Smooth muscle cell of the umbilical artery (primary cell): ENCODE measurements around the gene PCDHGA11. TPM values are rescaled to one million over a fixed set of nuclear protein-coding genes. Genes with fewer than 3 reads are reported as not detected.

Experiments
- total RNA-seq: library from RNA; depleted of rRNA; stranded (reverse); fragments of >200 nt; gene quantifications from 2 replicates; pipeline ENCODE4 v1.2.3, GENCODE V29; 2014

The PCDHGA11 gene
- 12.5 and 19.4 TPM in 2 replicates for total RNA-seq

DNA sequence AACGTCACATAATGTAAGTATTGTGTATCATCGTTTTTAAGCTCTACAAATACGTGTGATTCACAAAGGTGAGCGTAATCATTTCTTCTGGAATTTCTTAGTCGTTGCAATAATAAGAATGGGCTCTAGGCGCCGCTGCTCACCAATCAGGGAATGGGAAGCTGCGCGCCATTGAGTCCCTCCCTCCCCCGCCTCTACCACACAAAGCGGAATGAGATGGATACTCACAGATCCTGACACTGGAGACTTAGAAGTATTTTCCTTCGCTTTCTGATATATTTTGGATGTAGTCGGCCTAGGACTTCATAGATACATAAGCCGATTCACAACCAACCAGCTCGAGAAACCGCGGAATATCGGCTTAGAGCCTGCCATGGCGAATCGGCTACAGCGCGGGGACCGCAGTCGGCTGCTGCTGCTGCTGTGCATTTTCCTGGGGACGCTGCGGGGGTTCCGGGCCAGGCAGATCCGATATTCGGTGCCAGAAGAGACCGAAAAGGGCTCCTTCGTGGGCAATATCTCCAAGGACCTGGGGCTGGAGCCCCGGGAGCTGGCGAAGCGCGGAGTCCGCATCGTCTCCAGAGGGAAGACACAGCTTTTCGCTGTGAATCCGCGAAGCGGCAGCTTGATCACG, at the start of gene PCDHGA11:
Gene PCDHGA11, plus strand, starts transcription at position 197 of the 634 bp plus-strand sequence. Its CDS starts 177 bp downstream, at position 374.

DNA sequence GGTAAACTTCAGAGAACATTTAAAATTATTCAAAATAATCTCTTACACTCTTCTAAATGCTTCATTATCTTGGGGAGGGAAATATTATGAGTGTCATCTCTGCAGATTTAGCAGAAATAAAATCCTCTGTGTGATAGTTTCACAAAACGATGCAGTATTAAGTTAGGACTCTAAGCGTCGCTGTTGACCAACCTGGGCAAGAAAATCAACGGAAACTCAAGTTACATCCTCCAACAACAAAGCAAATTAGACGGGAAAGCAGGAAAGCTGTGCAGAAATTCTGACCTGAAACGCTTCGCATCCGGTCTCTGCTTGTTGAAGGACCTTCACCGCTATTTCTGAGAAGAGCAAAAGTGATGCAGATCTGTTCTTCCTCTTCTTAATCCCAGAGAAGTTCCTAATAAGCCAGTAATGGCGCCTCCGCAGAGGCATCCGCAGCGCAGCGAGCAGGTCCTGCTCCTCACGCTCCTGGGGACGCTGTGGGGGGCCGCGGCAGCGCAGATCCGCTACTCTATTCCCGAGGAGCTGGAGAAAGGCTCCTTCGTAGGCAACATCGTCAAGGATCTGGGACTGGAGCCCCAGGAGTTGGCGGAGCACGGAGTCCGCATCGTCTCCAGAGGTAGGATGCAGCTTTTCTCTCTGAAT, 47.1 kb upstream of the PCDHGA11 start, which contains the start of gene PCDHGA6:
Gene PCDHGA6, plus strand, starts transcription at position 219 of the 645 bp plus-strand sequence. Its CDS starts 193 bp downstream, at position 412.

DNA sequence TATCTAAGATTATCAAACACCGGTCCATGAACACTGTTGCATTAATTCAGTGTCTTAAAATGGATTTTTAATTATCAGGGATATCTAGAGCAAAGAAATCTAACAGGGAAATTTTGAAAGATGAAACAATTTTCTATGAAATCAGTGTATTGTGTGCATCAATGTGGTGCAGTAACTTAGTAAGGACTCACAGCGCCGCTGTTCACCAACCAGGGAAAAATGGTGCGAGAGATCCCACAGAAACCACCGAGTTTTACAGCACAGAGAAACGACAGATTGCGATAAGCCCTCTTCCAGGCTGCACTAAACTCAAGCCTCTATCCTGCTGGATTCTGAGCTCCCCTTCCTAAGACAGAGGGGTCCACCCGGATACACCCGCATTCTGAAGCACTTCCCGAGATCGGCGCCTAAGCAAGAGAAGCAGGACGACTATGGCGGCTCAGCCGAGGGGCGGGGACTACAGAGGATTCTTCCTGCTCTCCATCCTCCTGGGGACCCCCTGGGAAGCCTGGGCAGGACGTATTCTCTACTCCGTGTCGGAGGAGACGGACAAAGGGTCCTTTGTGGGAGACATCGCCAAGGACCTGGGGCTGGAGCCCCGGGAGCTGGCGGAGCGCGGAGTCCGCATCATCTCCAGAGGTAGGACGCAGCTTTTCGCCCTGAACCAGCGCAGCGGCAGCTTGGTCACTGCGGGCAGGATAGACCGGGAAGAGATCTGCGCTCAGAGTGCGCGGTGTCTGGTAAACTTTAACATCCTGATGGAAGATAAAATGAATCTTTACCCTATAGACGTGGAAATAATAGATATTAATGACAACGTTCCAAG, 38.2 kb upstream of the PCDHGA11 start, which contains the start of gene PCDHGA7:
Gene PCDHGA7, plus strand, starts transcription at position 274 of the 826 bp plus-strand sequence. Its CDS starts 158 bp downstream, at position 432.

DNA sequence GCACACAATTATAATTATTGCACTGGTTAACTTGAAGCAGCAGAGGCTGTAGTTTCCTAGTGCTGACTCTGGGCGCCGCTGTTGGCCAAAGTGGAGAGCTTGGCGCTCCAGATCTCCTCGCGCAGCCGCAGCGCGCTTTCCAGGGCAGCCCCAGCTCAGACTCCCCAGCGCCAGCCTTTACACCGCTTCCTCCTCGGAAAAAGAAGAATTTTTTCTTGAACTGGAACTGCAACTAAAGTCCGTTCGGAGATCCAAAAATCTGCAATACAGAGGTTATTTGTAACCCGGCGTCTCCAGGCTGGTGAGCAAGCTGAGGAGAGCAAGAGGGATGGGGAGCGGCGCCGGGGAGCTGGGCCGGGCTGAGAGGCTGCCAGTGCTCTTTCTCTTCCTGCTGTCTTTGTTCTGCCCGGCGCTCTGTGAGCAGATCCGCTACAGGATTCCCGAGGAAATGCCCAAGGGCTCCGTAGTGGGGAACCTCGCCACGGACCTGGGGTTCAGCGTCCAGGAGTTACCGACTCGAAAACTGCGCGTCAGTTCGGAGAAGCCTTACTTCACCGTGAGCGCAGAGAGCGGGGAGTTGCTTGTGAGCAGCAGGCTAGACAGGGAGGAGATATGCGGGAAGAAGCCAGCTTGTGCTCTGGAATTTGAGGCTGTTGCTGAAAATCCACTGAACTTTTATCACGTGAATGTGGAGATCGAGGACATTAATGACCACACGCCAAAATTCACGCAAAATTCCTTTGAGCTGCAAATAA, 33.1 kb upstream of the PCDHGA11 start, which contains the start of gene PCDHGB4:
Gene PCDHGB4, plus strand, starts transcription at position 142 of the 755 bp plus-strand sequence. Its CDS starts 187 bp downstream, at position 329.

DNA sequence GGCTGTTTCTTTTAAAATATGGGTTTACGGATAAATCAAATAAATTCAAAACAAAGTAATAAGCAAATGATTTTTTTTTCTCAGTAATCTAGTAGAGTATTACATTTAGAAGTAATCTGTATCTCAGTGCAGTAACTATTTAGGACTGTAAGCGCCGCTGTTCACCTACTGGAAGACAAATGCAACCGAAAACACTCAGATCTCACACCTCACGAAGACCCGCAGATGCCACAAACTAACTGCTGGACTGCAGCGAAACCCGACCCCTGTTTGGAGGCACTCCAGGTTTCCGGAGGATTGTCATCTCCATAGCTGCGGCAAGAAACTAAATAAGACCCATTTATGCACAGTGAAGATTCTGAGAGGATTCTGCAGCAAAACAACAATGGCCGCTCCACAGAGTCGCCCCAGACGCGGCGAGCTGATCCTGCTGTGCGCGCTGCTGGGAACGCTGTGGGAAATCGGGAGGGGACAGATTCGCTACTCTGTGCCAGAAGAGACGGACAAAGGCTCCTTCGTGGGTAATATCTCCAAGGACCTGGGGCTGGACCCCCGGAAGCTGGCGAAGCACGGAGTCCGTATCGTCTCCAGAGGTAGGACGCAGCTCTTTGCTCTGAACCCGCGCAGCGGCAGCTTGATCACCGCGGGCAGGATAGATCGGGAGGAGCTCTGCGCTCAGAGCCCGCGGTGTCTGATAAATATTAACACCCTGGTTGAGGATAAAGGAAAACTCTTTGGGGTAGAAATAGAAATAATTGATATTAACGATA, 28.2 kb upstream of the PCDHGA11 start, which contains the start of gene PCDHGA8:
Gene PCDHGA8, plus strand, starts transcription at position 205 of the 770 bp plus-strand sequence. Its CDS starts 181 bp downstream, at position 386.

DNA sequence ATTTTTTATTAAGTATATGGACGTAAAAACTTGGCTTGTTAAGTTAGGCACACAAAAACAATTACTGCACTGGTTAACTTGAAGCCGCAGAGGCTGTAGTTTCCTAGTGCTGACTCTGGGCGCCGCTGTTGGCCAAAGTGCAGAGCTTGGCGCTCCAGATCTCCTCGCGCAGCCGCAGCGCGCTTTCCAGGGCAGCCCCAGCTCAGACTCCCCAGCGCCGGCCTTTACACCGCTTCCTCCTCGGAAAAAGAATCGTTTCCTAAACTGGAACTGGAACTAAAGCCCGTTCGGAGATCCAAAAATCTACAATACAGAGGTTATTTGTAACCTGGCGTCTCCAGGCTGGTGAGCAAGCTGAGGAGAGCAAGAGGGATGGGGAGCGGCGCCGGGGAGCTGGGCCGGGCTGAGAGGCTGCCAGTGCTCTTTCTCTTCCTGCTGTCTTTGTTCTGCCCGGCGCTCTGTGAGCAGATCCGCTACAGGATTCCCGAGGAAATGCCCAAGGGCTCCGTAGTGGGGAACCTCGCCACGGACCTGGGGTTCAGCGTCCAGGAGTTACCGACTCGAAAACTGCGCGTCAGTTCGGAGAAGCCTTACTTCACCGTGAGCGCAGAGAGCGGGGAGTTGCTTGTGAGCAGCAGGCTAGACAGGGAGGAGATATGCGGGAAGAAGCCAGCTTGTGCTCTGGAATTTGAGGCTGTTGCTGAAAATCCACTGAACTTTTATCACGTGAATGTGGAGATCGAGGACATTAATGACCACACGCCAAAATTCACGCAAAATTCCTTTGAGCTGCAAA, 22.9 kb upstream of the PCDHGA11 start, which contains the start of gene PCDHGB5:
Gene PCDHGB5, plus strand, starts transcription at position 192 of the 796 bp plus-strand sequence. Its CDS starts 181 bp downstream, at position 373.

DNA sequence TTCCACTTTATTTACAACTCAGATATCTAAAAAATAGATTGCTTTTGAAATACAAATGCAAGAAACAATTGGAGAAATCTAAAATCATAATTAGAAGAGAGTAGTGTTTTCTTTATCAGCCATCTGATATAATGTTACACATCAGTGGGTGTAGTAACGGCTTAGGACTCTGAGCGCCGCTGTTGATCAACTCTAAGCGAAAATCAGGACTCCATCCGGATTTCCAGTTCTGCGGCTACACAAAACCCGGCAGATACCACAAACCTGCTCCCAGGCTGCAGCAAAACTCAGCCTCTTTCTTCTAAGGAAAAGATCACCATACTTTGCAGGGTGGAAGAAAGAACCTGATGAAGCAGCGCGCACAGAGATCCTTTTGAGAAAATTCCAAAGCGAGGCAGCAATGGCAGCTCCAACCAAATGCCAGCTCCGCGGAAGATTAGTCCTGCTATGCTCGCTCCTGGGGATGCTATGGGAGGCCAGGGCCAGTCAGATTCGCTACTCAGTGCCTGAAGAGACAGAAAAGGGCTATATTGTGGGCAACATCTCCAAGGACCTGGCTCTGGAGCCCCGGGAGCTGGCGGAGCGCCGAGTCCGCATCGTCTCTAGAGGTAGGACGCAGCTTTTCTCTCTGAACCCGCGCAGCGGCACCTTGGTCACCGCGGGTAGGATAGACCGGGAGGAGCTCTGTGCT, 18.2 kb upstream of the PCDHGA11 start, which contains the start of gene PCDHGA9:
Gene PCDHGA9, plus strand, starts transcription at position 226 of the 691 bp plus-strand sequence. Its CDS starts 175 bp downstream, at position 401.

DNA sequence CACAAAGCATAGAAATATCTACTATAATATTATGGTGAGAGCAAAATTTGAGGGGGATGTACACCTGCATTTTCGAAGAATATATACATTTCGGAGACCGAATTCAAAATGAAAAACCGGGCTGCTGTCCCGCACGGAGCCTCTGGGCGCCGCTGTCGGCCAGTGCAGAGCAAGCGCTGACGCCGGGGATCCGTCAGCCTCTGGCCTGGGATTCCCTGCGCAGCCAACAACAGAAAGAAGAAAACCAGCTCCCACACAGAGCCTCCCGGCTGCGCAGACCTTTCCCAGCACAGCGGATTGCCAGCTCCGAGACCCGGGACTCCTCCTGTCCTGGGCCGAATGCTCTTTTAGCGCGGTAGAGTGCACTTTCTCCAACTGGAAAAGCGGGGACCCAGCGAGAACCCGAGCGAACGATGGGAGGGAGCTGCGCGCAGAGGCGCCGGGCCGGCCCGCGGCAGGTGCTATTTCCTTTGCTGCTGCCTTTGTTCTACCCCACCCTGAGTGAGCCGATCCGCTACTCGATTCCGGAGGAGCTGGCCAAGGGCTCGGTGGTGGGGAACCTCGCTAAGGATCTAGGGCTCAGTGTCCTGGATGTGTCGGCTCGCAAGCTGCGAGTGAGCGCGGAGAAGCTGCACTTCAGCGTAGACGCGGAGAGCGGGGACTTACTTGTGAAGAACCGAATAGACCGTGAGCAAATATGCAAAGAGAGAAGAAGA, 12.9 kb upstream of the PCDHGA11 start, which contains the start of gene PCDHGB6:
Gene PCDHGB6, plus strand, starts transcription at position 232 of the 716 bp plus-strand sequence. Its CDS starts 182 bp downstream, at position 414.

DNA sequence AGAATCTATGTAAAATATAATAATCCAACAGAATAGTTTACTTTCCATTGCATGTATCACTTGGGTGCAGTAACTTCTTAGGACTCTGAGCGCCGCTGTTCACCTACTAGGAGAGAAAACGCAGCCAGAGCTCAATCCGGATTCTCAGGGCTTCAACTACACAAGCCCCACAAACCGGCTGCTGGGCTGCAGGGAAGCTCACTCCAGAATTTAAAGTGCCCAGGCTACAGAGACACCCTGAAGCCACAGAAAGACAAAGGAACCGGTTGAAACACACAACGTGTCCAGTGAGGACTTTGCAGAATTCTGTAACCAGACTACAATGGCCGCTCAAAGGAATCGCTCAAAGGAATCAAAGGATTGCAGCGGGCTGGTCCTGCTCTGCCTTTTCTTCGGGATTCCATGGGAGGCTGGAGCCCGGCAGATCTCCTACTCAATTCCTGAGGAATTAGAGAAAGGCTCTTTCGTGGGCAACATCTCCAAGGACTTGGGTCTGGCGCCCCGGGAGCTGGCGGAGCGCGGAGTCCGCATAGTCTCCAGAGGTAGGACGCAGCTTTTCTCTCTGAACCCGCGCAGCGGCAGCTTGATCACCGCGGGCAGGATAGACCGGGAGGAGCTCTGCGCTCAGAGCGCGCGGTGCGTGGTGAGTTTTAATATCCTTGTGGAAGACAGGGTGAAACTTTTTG, 7.9 kb upstream of the PCDHGA11 start, which contains the start of gene PCDHGA10:
Gene PCDHGA10, plus strand, starts transcription at position 134 of the 686 bp plus-strand sequence. Its CDS starts 189 bp downstream, at position 323.

DNA sequence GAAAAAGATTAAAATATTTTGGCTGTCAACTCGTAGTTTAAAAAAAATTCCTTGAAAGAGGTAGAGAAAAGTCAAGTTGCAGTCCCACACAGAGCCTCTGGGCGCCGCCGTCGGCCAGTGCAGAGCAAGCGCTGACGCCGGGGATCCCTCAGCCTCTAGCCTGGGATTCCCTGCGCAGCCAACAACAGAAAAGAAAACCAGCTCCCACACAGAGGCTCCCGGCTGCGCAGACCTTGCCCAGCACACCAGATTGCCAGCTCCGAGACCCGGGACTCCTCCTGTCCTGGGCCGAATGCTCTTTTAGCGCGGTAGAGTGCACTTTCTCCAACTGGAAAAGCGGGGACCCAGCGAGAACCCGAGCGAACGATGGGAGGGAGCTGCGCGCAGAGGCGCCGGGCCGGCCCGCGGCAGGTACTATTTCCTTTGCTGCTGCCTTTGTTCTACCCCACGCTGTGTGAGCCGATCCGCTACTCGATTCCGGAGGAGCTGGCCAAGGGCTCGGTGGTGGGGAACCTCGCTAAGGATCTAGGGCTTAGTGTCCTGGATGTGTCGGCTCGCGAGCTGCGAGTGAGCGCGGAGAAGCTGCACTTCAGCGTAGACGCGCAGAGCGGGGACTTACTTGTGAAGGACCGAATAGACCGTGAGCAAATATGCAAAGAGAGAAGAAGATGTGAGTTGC, 3.2 kb upstream of the PCDHGA11 start, which contains the start of gene PCDHGB7:
Gene PCDHGB7, plus strand, starts transcription at position 184 of the 679 bp plus-strand sequence. Its CDS starts 183 bp downstream, at position 367.

DNA sequence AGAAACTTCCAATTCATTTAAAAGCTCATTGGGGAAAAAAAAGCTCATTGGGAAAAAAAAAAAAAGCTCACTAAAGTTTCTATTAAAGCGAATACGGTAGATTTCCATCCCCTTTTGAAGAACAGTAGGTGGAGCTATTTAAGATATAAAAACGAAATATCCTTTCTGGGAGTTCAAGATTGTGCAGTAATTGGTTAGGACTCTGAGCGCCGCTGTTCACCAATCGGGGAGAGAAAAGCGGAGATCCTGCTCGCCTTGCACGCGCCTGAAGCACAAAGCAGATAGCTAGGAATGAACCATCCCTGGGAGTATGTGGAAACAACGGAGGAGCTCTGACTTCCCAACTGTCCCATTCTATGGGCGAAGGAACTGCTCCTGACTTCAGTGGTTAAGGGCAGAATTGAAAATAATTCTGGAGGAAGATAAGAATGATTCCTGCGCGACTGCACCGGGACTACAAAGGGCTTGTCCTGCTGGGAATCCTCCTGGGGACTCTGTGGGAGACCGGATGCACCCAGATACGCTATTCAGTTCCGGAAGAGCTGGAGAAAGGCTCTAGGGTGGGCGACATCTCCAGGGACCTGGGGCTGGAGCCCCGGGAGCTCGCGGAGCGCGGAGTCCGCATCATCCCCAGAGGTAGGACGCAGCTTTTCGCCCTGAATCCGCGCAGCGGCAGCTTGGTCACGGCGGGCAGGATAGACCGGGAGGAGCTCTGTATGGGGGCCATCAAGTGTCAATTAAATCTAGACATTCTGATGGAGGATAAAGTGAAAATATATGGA, 9.7 kb downstream of the PCDHGA11 start, which contains the start of gene PCDHGA12:
Gene PCDHGA12, plus strand, starts transcription at position 176 of the 782 bp plus-strand sequence. Its CDS starts 253 bp downstream, at position 429.

Other genes starting within 250 kb of the PCDHGA11 start
- gene PCDHB7, start 248.4 kb upstream of the PCDHGA11 start, total RNA-seq, result 0.18 and 0.89 TPM in 2 replicates
- 0.05 and 0.89 TPM in 2 replicates for gene PCDHB8, start 243.3 kb upstream of the PCDHGA11 start, total RNA-seq
- 0.09 and 0.30 TPM in 2 replicates for gene PCDHB16, start 238.7 kb upstream of the PCDHGA11 start, total RNA-seq
- 0.18 and 0.30 TPM in 2 replicates for gene PCDHB9, start 233.9 kb upstream of the PCDHGA11 start, total RNA-seq
- gene PCDHB10, start 228.7 kb upstream of the PCDHGA11 start, total RNA-seq, result 0.42 and 0.59 TPM in 2 replicates
- gene PCDHB11, start 221.4 kb upstream of the PCDHGA11 start, total RNA-seq, result 0.05 and 0.30 TPM in 2 replicates
- gene PCDHB12, start 212.3 kb upstream of the PCDHGA11 start, total RNA-seq, result 0.05 and 0.30 TPM in 2 replicates
- 0.28 and 0.89 TPM in 2 replicates for gene PCDHB13, start 207.1 kb upstream of the PCDHGA11 start, total RNA-seq
- gene PCDHB14, start 197.7 kb upstream of the PCDHGA11 start, total RNA-seq, result 0.42 and 1.5 TPM in 2 replicates
- 0.28 and 0.59 TPM in 2 replicates for gene PCDHB15, start 175.7 kb upstream of the PCDHGA11 start, total RNA-seq
- 0.28 and 0.30 TPM in 2 replicates for gene SLC25A2, start 117.0 kb upstream of the PCDHGA11 start, total RNA-seq
- gene TAF7, start 100.3 kb upstream of the PCDHGA11 start, total RNA-seq, result 79.9 and 81.4 TPM in 2 replicates
- gene PCDHGA1, start 90.5 kb upstream of the PCDHGA11 start, total RNA-seq, result 0.69 and 0.89 TPM in 2 replicates
- 3.5 and 3.9 TPM in 2 replicates for gene PCDHGA2, start 82.3 kb upstream of the PCDHGA11 start, total RNA-seq
- 1.6 and 2.1 TPM in 2 replicates for gene PCDHGA3, start 77.2 kb upstream of the PCDHGA11 start, total RNA-seq
- 3.3 TPM in 2 replicates for gene PCDHGB1, start 71.0 kb upstream of the PCDHGA11 start, total RNA-seq
- gene PCDHGA4, start 66.0 kb upstream of the PCDHGA11 start, total RNA-seq, result 5.8 and 6.5 TPM in 2 replicates
- gene PCDHGB2, start 61.1 kb upstream of the PCDHGA11 start, total RNA-seq, result 2.1 and 2.4 TPM in 2 replicates
- 0.89 and 0.92 TPM in 2 replicates for gene PCDHGA5, start 56.9 kb upstream of the PCDHGA11 start, total RNA-seq
- 6.5 and 6.8 TPM in 2 replicates for gene PCDHGB3, start 50.8 kb upstream of the PCDHGA11 start, total RNA-seq
- gene PCDHGA6, start 47.2 kb upstream of the PCDHGA11 start, total RNA-seq, result 3.2 and 4.2 TPM in 2 replicates
- gene PCDHGA7, start 38.3 kb upstream of the PCDHGA11 start, total RNA-seq, result 4.2 and 6.8 TPM in 2 replicates
- 25.5 and 27.3 TPM in 2 replicates for gene PCDHGB4, start 33.4 kb upstream of the PCDHGA11 start, total RNA-seq
- 2.8 and 3.0 TPM in 2 replicates for gene PCDHGA8, start 28.4 kb upstream of the PCDHGA11 start, total RNA-seq
- gene PCDHGB5, start 23.1 kb upstream of the PCDHGA11 start, total RNA-seq, result 30.9 and 34.3 TPM in 2 replicates
- 3.6 and 4.5 TPM in 2 replicates for gene PCDHGA9, start 18.3 kb upstream of the PCDHGA11 start, total RNA-seq
- 2.4 and 2.8 TPM in 2 replicates for gene PCDHGB6, start 13.0 kb upstream of the PCDHGA11 start, total RNA-seq
- gene PCDHGA10, start 8.1 kb upstream of the PCDHGA11 start, total RNA-seq, result 6.8 and 8.6 TPM in 2 replicates
- 8.3 and 10.1 TPM in 2 replicates for gene PCDHGB7, start 3.4 kb upstream of the PCDHGA11 start, total RNA-seq
- 16.3 and 33.7 TPM in 2 replicates for gene PCDHGA12, start 9.5 kb downstream of the PCDHGA11 start, total RNA-seq
- 38.6 and 69.3 TPM in 2 replicates for gene PCDHGC3, start 54.9 kb downstream of the PCDHGA11 start, total RNA-seq
- 2.4 and 3.5 TPM in 2 replicates for gene PCDHGC4, start 64.0 kb downstream of the PCDHGA11 start, total RNA-seq
- gene PCDHGC5, start 68.0 kb downstream of the PCDHGA11 start, total RNA-seq, result 2.4 and 10.2 TPM in 2 replicates
- 14.0 and 53.9 TPM in 2 replicates for gene DIAPH1, start 197.9 kb downstream of the PCDHGA11 start, total RNA-seq
- gene HDAC3, start 215.8 kb downstream of the PCDHGA11 start, total RNA-seq, result 44.2 and 49.2 TPM in 2 replicates
- gene RELL2, start 215.9 kb downstream of the PCDHGA11 start, total RNA-seq, result 3.9 and 7.0 TPM in 2 replicates
- gene FCHSD1, start 230.4 kb downstream of the PCDHGA11 start, total RNA-seq, result 39.2 and 61.7 TPM in 2 replicates